Left lobe of liver (tissue), 2 donors: ENCODE results near the gene ASIC2. TPM values are rescaled to one million over a fixed set of nuclear protein-coding genes. Genes with fewer than 3 reads are reported as not detected.
A peak's percentile ranks its signal among the peaks of the same experiment; 100 is the strongest.

ENCODE experiments used
- ATAC-seq: fragments of 200-7000 bp; cut with Tn5 transposase; one replicate; pipeline ENCODE4 v1.9.1; 2020; ENCODE audit warnings: mild to moderate bottlenecking, moderate library complexity
- DNase-seq: peaks from one replicate; pipeline ENCODE4 v3.0.0-alpha.2; 2020; ENCODE audit warnings: low spot score
- total RNA-seq: library from RNA; stranded (reverse); gene quantifications from one replicate; pipeline ENCODE4 v1.2.1, GENCODE V29; 2021
- donor health status: DM: no; HTN: no; CAD: no; lungs with moderate emphysema.
- donor health status: DM: no; HTN: yes; CAD: no.

ASIC2 gene
- not detected for total RNA-seq

- DNase-seq, result no peak
- no peak for ATAC-seq
Measured at GRCh38 chr17:33292981-33293867, at the start of gene ASIC2. ASIC2 (minus strand) TSS chr17:33293295.

DNA sequence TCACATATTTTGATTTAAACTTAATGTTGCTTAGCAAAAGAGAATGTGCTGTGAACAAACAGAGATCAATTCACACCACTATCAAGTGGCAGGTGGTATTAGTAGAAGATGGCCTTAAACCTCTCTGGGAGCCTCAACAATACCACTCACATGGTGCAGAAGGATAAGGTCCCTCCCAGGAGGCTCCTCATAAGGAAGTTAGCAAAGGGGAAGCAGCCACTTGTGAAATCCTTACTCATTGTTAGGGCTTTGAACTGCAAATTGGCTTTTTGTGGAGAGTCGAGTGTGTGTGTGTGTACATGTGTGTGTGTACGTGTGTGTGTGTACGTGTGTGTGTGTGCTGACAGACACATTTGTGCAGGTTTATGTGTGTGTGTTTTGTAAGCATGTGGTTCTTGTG lies 48.9 kb upstream of the ASIC2 start:
- ATAC-seq, result no peak
- DNase-seq, result no peak

GRCh38 chr17:33338242-33338641 lies 45.1 kb upstream of the ASIC2 start:
- DNase-seq (no peak), ATAC-seq (no peak)

DNA sequence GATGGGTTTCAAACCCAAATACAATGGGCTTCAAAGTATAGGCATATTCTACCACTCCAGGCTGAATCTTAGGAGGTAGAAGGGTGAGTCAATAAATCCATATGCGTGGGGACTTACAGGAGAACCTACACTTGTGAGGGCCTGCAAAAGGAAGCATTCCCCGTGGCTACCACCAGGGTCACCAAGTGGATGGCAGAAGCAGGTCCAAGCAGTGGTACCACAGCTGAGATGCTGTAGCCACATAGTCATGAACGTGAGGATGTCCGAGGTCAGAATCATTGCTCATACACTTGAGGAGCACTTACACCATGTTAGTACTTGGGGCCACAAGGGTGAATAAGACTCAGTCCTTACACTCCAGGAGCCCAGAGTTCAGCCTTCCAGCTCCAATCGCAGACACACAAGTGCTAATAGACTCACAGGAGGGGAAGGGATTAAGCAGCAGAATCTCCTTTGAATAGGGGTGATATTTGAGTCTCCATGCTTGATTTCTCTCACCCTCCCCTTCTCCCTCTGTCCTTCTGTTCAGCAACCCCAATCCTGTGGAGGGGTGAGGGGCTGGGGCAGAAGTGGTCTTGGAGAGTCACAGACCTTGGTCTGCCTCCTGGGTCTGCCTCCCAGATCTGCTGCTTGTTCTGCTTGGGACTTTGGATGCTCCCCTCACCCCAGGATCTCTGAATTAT lies 42.5 kb upstream of the ASIC2 start:
- ATAC-seq (no peak), DNase-seq (no peak)

- DNase-seq, result no peak
- ATAC-seq, result no peak
Measured at GRCh38 chr17:33334703-33335102, 41.6 kb upstream of the ASIC2 start.

GRCh38 chr17:33330877-33331276 lies 37.8 kb upstream of the ASIC2 start:
- DNase-seq (no peak), ATAC-seq (no peak)

GRCh38 chr17:33328129-33328528 lies 35.0 kb upstream of the ASIC2 start:
- DNase-seq, result no peak
- peak; percentile 34 for ATAC-seq

GRCh38 chr17:33324736-33325135 lies 31.6 kb upstream of the ASIC2 start:
- no peak for ATAC-seq

GRCh38 chr17:33322063-33322462 lies 29.0 kb upstream of the ASIC2 start:
- no peak for ATAC-seq

More at GRCh38 chr17:33324736-33325135, 31.6 kb upstream of the ASIC2 start:
- DNase-seq, result no peak

GRCh38 chr17:33318241-33318640 lies 25.1 kb upstream of the ASIC2 start:
- ATAC-seq (no peak), DNase-seq (no peak)

More at GRCh38 chr17:33322063-33322462, 29.0 kb upstream of the ASIC2 start:
- no peak for DNase-seq

DNA sequence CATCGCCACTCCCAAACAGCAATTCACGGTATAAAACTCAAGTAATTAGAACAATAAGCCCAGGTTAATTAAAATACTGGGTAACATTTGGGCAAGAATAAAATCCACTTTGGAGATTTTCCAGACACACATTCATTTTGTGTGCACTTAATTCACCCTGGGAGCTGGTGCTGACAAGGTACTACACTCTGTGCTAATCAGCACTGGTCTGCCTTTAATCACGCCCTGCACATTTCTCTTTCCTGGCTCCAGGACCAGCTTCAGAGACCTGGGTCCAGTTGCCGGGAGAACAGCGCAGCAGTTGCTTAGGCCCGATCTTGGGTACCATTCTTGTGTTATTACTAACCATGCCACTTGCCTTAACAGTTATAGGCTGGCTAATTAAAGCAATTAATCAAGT lies 23.7 kb upstream of the ASIC2 start:
- DNase-seq (no peak), ATAC-seq (no peak)

DNA sequence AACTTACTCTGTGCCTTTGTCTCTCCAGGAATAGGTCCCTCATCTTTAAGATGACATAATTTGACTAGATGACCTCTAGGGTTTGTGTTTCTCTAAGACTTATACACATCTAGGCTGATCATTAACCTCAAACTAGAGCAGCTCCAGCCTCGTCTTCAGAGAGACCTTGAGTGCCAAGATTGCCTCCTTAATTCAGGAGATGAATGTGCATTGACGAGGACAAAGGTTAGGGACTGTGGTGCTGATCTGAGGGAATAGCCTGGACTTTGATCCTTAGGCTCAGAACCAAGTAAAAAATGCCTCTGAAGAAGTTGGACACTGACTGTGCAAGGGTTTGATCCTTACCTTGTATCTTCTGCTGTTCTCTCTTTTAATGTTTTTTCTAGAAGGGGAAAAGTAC lies 17.2 kb upstream of the ASIC2 start:
- no peak for ATAC-seq
- DNase-seq, result no peak

DNA sequence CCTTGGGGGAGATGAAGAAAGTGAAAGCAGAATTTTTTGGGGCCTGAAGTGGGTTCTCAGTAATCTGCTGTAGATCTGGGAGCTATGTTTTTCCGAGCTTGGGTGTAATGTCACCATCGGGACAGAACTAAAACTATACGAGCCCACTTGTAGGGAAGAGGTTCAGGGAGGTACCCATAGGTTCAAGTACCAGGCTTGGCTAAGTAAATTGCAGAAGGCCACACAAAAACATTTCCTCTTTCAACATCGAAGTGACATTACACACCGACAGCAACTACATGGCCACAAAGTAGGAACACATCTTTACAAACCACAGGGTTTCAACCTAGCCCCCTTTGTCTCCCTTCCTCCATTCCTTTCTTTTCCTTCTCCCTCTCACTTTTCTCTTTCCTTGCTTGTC lies 10.2 kb upstream of the ASIC2 start:
- DNase-seq, result no peak
- no peak for ATAC-seq

DNA sequence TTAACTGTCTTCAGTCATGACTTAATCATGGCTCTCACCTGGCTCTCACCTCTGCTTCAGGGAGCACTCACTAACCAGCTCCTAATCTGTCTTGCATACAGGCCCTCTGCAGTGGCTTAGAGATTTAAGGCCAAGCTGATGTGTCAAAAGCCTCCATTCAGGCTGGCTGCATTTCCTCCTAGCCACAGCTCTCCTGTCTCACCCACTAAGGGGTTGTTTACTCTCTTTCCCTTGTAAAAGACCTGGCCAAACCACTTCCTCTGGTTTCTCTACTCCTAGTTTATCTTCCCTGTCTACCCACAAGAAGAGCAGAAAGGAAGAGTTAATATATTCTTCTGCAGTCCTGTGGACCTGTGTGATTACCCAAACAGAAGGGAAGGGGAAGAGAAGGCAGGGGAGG lies 9.3 kb upstream of the ASIC2 start:
- ATAC-seq, result no peak
- no peak for DNase-seq

- DNase-seq (no peak), ATAC-seq (no peak)
Measured at GRCh38 chr17:33300241-33300640, 7.1 kb upstream of the ASIC2 start.

GRCh38 chr17:33299115-33299514 lies 6.0 kb upstream of the ASIC2 start:
- ATAC-seq (no peak), DNase-seq (no peak)

GRCh38 chr17:33297643-33298042 lies 4.5 kb upstream of the ASIC2 start:
- ATAC-seq (no peak), DNase-seq (no peak)

DNA sequence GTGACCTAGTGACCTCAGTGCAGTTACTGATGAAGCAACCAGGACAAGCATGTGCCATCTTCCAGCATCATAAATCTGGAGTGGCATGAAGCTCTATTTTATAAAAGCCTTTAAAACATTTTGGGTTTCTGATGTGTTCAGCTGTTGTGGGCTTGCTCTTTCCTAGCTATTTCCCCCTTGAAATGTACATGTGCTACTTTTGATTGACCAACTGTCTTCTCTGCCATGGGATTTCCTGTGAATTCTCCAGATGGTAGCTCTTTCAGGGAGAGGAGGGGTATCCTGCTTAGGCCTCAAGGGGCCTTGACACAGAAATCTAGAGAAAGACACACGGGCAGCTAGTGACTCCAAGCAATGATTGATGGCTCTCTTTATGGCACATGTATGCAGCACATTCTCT lies 1.9 kb upstream of the ASIC2 start:
- ATAC-seq, result no peak

DNA sequence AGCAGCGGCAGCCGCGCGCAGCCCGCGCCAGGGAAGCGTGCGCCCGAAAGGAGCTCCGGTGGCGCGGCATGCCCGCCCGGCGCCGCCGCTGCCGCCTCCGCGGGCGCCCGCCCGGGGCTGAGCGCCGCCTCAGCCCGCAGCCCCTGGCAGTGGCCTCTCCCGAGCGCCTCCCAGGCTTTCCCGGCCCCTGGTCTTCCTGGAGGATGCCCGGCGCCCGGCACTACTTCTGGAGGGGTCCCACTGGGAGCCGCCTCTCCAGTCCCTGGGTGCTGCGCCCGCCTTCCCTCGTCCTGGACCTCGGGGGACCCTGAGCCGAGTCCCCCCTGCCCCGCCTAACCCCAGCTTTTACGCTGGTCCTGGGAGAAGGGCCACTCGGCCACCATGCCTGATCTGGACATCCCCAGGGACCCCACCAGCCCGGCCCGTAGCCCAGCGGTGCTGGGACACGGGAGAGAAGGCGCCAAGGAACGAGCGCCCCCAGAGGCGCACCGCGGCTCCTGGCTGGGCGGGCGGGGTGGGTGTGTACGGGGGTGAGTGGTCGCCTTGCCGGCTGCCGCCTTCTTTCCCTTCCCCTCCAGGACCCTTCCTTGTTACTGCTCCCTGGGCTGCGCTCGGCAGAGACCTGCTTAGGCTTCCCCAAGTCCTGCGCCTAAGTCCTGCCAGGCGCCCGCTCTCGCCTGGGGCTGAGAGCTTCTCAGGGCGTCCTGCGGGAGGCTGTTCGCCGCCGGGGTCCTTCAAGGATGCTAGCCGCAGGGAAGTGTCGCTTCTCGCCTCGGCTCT lies 704 bp downstream of the ASIC2 start:
- no peak for ATAC-seq
- DNase-seq, result no peak

More for the DNA sequence above, 1.9 kb upstream of the ASIC2 start:
- no peak for DNase-seq

- DNase-seq (no peak), ATAC-seq (no peak)
Measured at GRCh38 chr17:33291248-33292200, 1.6 kb downstream of the ASIC2 start.
